ENCODE measurements around the gene HERC5.

The HERC5 gene

DNA sequence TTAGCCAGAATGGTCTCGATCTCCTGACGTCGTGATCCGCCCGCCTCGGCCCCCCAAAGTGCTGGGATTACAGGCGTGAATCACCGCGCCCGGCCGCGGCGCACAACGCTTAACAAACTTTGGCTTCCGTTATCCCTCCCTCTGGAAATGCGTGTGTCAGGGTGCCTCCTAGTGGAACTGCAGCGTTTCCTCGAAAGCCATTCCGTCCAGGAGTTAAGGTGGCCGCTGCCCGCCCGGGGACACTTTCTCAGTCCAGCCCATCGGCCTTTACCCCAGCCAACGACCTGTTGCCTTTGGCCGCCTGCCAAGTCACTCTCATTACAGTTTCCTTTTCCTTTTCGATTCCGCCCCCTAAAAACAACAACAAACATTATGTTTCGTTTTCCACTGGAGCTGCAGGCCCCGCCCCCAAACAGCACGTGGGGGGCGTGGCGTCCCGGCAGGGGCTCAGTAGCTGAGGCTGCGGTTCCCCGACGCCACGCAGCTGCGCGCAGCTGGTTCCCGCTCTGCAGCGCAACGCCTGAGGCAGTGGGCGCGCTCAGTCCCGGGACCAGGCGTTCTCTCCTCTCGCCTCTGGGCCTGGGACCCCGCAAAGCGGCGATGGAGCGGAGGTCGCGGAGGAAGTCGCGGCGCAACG is at the start of gene HERC5:
HERC5 (plus strand) TSS at position 450 of the 637 bp plus-strand sequence; CDS start at position 601, 151 bp downstream.
- CTCF ChIA-PET = interaction anchor here (0.6 to 1.1 kb wide), 12 partner anchors 15 to 1102 kb away, joined by 3 to 8 read pairs (median 3); partner anchors contain the start of genes HERC6 and PPM1K
- peak; percentile 88 for DNase-seq (ENCODE audit: low spot score)
- TF ChIP-seq, protein P1, sequence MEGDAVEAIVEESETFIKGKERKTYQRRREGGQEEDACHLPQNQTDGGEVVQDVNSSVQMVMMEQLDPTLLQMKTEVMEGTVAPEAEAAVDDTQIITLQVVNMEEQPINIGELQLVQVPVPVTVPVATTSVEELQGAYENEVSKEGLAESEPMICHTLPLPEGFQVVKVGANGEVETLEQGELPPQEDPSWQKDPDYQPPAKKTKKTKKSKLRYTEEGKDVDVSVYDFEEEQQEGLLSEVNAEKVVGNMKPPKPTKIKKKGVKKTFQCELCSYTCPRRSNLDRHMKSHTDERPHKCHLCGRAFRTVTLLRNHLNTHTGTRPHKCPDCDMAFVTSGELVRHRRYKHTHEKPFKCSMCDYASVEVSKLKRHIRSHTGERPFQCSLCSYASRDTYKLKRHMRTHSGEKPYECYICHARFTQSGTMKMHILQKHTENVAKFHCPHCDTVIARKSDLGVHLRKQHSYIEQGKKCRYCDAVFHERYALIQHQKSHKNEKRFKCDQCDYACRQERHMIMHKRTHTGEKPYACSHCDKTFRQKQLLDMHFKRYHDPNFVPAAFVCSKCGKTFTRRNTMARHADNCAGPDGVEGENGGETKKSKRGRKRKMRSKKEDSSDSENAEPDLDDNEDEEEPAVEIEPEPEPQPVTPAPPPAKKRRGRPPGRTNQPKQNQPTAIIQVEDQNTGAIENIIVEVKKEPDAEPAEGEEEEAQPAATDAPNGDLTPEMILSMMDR (conservative IDR thresholded peaks at IDR 0.05; ENCODE audit: low read depth) = peak; percentile 76
- POLR2A ChIA-PET (ENCODE audit: low non-redundant PET) = interaction anchor here (0.6 kb wide), 1 partner anchor 391 kb away, joined by 3 read pairs; no protein-coding TSS in a partner anchor
- peak within 1 kb of the TSS; percentile 51 for H3K27ac ChIP-seq

DNA sequence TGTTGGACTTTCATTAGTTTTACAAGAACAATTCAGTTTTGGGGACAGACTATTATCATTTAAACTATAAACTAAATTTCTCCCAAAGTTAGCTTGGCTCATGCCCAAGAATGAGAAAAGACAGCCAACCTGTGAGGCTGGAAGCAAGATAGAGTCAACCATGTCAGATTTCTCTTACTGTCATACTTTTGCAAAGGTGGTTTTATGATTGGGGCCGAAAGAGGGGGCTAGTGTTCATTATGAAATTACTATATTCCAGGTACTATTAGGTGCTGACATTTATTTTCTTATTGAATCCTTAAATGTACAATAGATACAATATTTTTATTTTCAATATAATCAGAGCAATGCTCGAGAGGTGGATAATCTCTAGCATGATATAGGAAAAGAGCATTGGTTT is 47.7 kb upstream of the HERC5 start:
- H3K27ac ChIP-seq = no peak overlapping the region
- DNase-seq (ENCODE audit: low spot score) = no peak
- POLR2A ChIA-PET (ENCODE audit: low non-redundant PET) = no interaction called here
- TF ChIP-seq, protein P1 (conservative IDR thresholded peaks at IDR 0.05; ENCODE audit: low read depth) = no peak
- CTCF ChIA-PET = no interaction called here

DNA sequence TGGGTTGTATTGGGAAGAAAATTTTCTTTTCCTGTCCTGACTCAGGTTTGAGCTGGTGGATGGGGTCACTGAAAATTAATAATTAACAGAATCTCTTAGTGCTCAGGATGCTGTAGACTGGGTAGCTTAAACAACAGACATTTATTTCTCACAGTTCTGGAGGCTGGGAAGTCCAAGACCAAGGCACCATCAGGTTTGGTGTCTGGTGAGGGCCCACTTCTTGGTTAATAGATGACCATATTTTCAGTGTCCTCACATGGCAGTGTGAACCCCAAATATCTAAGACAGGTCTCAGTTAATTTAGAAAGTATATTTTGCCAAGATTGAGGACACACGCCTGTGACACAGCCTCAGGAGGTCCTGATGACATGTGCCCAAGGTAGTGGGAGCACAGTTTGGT is 47.1 kb upstream of the HERC5 start:
- TF ChIP-seq, protein P1 (conservative IDR thresholded peaks at IDR 0.05; ENCODE audit: low read depth) = no peak
- no peak for DNase-seq (ENCODE audit: low spot score)
- H3K27ac ChIP-seq = no peak overlapping the region
- ChIA-PET CTCF (interaction anchor here (0.5 kb wide), 1 partner anchor 10 kb away, joined by 4 read pairs; no protein-coding TSS in a partner anchor), POLR2A (ENCODE audit: low non-redundant PET) (no interaction called here)

DNA sequence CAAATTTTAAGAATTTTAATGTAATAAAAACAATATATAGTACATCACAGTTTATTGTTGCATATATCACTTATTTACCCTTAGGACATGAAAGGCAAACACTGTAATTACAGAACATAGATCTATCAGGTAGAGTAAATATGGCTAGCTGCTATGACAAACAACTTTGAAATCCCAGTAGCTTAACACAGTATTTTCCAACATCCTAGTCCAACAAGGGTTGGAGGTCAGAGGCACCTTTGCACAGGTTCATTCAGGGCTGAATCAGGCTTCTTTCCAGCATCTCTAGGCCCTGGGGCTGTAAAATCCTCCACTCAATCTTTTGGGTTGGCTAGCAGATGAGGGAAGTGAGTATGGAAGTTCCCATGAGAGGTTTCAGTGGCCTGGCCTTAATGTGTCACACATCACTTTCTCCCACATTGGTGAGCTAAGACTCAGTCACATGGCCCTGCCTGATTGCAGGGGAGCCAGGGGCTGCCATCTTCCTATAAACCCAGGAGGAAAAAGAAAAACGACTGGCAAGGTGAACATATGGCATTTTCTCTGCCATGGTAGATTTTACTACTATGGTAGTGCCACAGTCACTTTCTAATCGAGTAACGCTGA is 45.3 kb upstream of the HERC5 start:
- no peak overlapping the region for H3K27ac ChIP-seq
- TF ChIP-seq, protein P1 (conservative IDR thresholded peaks at IDR 0.05; ENCODE audit: low read depth) = no peak
- no peak for DNase-seq (ENCODE audit: low spot score)
- ChIA-PET POLR2A (ENCODE audit: low non-redundant PET) (no interaction called here), CTCF (no interaction called here)

DNA sequence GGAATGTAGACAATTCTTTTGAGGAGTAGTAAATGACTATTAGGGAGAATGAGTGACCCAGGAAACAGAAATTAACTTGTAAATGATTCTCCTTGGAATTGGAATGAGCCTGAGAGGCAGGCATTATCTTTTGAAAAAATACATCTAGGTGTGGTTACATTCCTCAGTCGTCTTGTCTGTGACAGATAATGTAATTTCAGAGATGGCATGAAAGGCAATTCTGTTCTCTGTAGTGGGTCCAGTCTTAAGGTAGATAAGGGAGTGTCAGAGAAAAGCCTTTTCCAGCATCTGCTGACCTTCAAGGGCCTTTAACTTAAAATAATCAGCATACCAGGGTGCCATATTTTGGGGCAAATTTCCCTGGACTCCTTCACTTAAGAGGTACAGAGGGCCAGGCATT is 43.1 kb upstream of the HERC5 start:
- POLR2A ChIA-PET (ENCODE audit: low non-redundant PET) = no interaction called here
- no peak overlapping the region for H3K27ac ChIP-seq
- no peak for DNase-seq (ENCODE audit: low spot score)
- CTCF ChIA-PET = no interaction called here
- TF ChIP-seq, protein P1 (conservative IDR thresholded peaks at IDR 0.05; ENCODE audit: low read depth) = no peak

DNA sequence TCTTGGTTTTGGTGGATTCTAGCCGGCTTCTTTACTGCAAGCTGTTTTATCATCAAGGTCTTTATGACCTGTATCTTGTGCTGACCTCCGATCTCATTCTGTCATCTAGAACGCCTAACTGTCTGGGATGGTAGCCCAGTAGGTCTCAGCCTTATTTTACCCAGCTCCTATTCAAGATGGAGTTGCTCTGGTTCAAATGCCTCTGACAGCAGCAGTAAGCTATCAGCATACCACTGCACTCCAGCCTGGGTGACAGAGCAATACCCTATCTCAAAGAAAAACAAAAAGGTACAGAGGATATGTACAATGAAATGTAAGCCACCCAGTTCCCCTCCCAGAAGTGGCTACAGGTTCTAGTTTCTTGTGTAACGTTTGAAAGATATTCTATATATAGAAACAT is 42.2 kb upstream of the HERC5 start:
- POLR2A ChIA-PET (ENCODE audit: low non-redundant PET) = no interaction called here
- CTCF ChIA-PET = no interaction called here
- TF ChIP-seq, protein P1 (conservative IDR thresholded peaks at IDR 0.05; ENCODE audit: low read depth) = no peak
- no peak overlapping the region for H3K27ac ChIP-seq
- no peak for DNase-seq (ENCODE audit: low spot score)
